Esophagus squamous epithelium (tissue), 5 donors: ENCODE results near the gene TRIM71. TPM values are rescaled to one million over a fixed set of nuclear protein-coding genes. Genes with fewer than 3 reads are reported as not detected.
"Not testable (repeated sequence)": the region's sequence is repeated elsewhere in the genome, so short reads cannot be mapped to it uniquely, and the experiment has no call there.

ENCODE experiments used
- DNase-seq: peaks from one replicate; lab custom pipeline; 2025; lab: John Stamatoyannopoulos, UW
- H3K27ac ChIP-seq, 4 donors: fragments of 200-600 bp; sonication (generic); one replicate each; pipeline ENCODE4 v1.5.1; 2016 to 2019; ENCODE audit warnings: mild to moderate bottlenecking in 1 of 4
- H3K27me3 ChIP-seq, 4 donors: fragments of 200-600 bp; sonication (generic); 1 replicate in 3 of 4; 2 replicates in 1 of 4; pipeline versions ENCODE4 v1.5.1 to v1.6.0; 2017 to 2021; ENCODE audit warnings: antibody characterized with exemption in 1 of 4
- H3K36me3 ChIP-seq, 3 donors: fragments of 200-600 bp; sonication (generic); one replicate each; pipeline ENCODE4 v1.5.1; 2016 to 2019
- H3K4me1 ChIP-seq, 3 donors: fragments of 200-600 bp; sonication (generic); one replicate each; pipeline ENCODE4 v1.5.1; 2017 to 2019
- H3K4me3 ChIP-seq, 4 donors: fragments of 200-600 bp; sonication (generic); 1 replicate in 3 of 4; 2 replicates in 1 of 4; pipeline ENCODE4 v1.5.1; 2016 to 2019; ENCODE audit warnings: mild to moderate bottlenecking in 2 of 4, moderate library complexity in 1 of 4
- H3K9me3 ChIP-seq, 3 donors: fragments of 200-600 bp; sonication (generic); one replicate each; pipeline ENCODE4 v1.5.1; 2016 to 2019
- CTCF ChIP-seq, 6 experiments: fragments of 450-650 bp in 4 of 6; fragments of 200-600 bp in 2 of 6; sonication (generic) in 2 of 6; IDR thresholded peaks; one replicate each; pipeline ENCODE4 v1.5.1; 2016 to 2019; ENCODE audit warnings: antibody characterized with exemption in 6 of 6, mild to moderate bottlenecking in 4 of 6, moderate library complexity in 4 of 6
- POLR2A ChIP-seq, 4 donors: fragments of 450-650 bp; IDR thresholded peaks; one replicate each; pipeline ENCODE4 v1.6.1; 2017; ENCODE audit warnings: antibody characterized with exemption in 4 of 4, mild to moderate bottlenecking in 4 of 4, moderate library complexity in 3 of 4
- WGBS, 2 donors: methylation state at CpG; one replicate each; pipeline ENCODE4 v1.1.5; 2018; 5-methylcytosine and 5-hydroxymethylcytosine counted together
- intact Hi-C: fragments of 100-400 bp; cut with DNase I; formaldehyde crosslinking; loops from one replicate; pipeline ENCODE4 v1.15.0; 2022
- total RNA-seq, 4 donors: library from RNA; depleted of rRNA; stranded (reverse); fragments of >200 nt; gene quantifications; one replicate each; pipeline ENCODE4 v1.1.0, GENCODE V29; 2016
- donor health status: DM: yes; HTN: yes; CAD: no.

Gene TRIM71
- total RNA-seq, 4 donors from 2014 or later = not detected

GRCh38 chr3:32842531-32842931 is 24.7 kb downstream of the TRIM71 start:
- DNase-seq = no peak
- peaks cover 0 to 19% (median 0%) of the 10 kb centered on the region in 4 donors for H3K27me3 ChIP-seq

GRCh38 chr3:32842987-32843386 is 25.2 kb downstream of the TRIM71 start:
- TF ChIP-seq POLR2A (IDR thresholded peaks at IDR 0.05) = no peak
- no peak for TF ChIP-seq CTCF (IDR thresholded peaks at IDR 0.05)
- H3K36me3 ChIP-seq = no peaks in the 10 kb centered on the region
- H3K4me1 ChIP-seq = peaks cover 0 to 25% (median 0%) of the 10 kb centered on the region in 3 donors
- intact Hi-C loops = no loop called here
- no peaks in the 10 kb centered on the region for H3K9me3 ChIP-seq
- whole genome bisulfite sequencing, 2 donors = 48% methylated on average over 2 of the region's 2 CpGs; no CpG with 5 or more reads in 1 of the 2 donors
- no peak overlapping the region for H3K4me3 ChIP-seq
- H3K27ac ChIP-seq = no peak overlapping the region
- H3K27me3 ChIP-seq = peaks cover 0 to 14% (median 0%) of the 10 kb centered on the region in 4 donors
- no peak for DNase-seq

More at GRCh38 chr3:32842531-32842931, 24.7 kb downstream of the TRIM71 start:
- Histone ChIP-seq H3K9me3 (no peaks in the 10 kb centered on the region), H3K27ac (no peak overlapping the region), H3K4me1 (peaks cover 0 to 25% (median 0%) of the 10 kb centered on the region in 3 donors), H3K36me3 (no peaks in the 10 kb centered on the region), H3K4me3 (no peak overlapping the region)
- WGBS, 2 donors = 17 to 33% methylated on average over 2 to 3 of the region's 3 CpGs
- no peak for TF ChIP-seq CTCF (IDR thresholded peaks at IDR 0.05)
- TF ChIP-seq POLR2A (IDR thresholded peaks at IDR 0.05) = no peak
- intact Hi-C loops = no loop called here

GRCh38 chr3:32843510-32844321 is 25.9 kb downstream of the TRIM71 start:
- DNase-seq = no peak
- intact Hi-C loops = no loop called here
- WGBS, 2 donors = 64 to 67% methylated on average over 10 to 17 of the region's 17 CpGs

GRCh38 chr3:32844322-32844654 is 26.5 kb downstream of the TRIM71 start:
- no peak for TF ChIP-seq POLR2A (IDR thresholded peaks at IDR 0.05)
- no peak for TF ChIP-seq CTCF (IDR thresholded peaks at IDR 0.05)
- Histone ChIP-seq H3K36me3 (no peaks in the 10 kb centered on the region), H3K27me3 (peaks cover 0 to 3% (median 0%) of the 10 kb centered on the region in 4 donors), H3K9me3 (no peaks in the 10 kb centered on the region), H3K4me3 (no peak overlapping the region), H3K4me1 (peaks cover 0 to 25% (median 0%) of the 10 kb centered on the region in 3 donors), H3K27ac (no peak overlapping the region)
- 86 to 95% methylated on average over 7 of the region's 7 CpGs for WGBS, 2 donors
- DNase-seq = no peak
- intact Hi-C loops = no loop called here

More at GRCh38 chr3:32843510-32844321, 25.9 kb downstream of the TRIM71 start:
- TF ChIP-seq CTCF (IDR thresholded peaks at IDR 0.05) (no peak), POLR2A (IDR thresholded peaks at IDR 0.05) (no peak)
- no peaks in the 10 kb centered on the region for H3K9me3 ChIP-seq
- no peak overlapping the region for H3K27ac ChIP-seq
- peaks cover 0 to 25% (median 0%) of the 10 kb centered on the region in 3 donors for H3K4me1 ChIP-seq
- no peaks in the 10 kb centered on the region for H3K36me3 ChIP-seq
- no peak overlapping the region for H3K4me3 ChIP-seq
- H3K27me3 ChIP-seq = peaks cover 0 to 9% (median 0%) of the 10 kb centered on the region in 4 donors

GRCh38 chr3:32844914-32845313 is 27.1 kb downstream of the TRIM71 start:
- Histone ChIP-seq H3K36me3 (no peaks in the 10 kb centered on the region), H3K9me3 (no peaks in the 10 kb centered on the region), H3K27me3 (no peaks in the 10 kb centered on the region), H3K4me3 (no peak overlapping the region), H3K4me1 (peaks cover 0 to 25% (median 0%) of the 10 kb centered on the region in 3 donors), H3K27ac (no peak overlapping the region)
- no peak for DNase-seq
- intact Hi-C loops = no loop called here
- WGBS, 2 donors = 95 to 100% methylated on average over 1 of the region's 1 CpG
- no peak for TF ChIP-seq POLR2A (IDR thresholded peaks at IDR 0.05)
- TF ChIP-seq CTCF (IDR thresholded peaks at IDR 0.05) = no peak

GRCh38 chr3:32845546-32845945 is 27.7 kb downstream of the TRIM71 start:
- H3K27ac ChIP-seq, H3K9me3 ChIP-seq, H3K27me3 ChIP-seq, H3K4me3 ChIP-seq, DNase-seq, H3K36me3 ChIP-seq, intact Hi-C loops: not testable (repeated sequence)
- 89 to 92% methylated on average over 6 of the region's 6 CpGs for WGBS, 2 donors
- peaks cover 0 to 25% (median 0%) of the 10 kb centered on the region in 3 donors for H3K4me1 ChIP-seq

- H3K4me1 ChIP-seq = peaks cover 0 to 22% (median 0%) of the 10 kb centered on the region in 3 donors
- H3K27me3 ChIP-seq, H3K4me3 ChIP-seq, H3K27ac ChIP-seq, DNase-seq, H3K36me3 ChIP-seq, H3K9me3 ChIP-seq, intact Hi-C loops: not testable (repeated sequence)
- WGBS, 2 donors = 86% methylated on average over 14 of the region's 15 CpGs
These were observed 29.2 kb downstream of the TRIM71 start for GRCh38 chr3:32847045-32847444.
